Trophoblast cell (in vitro differentiated cells and primary cell): ENCODE measurements around the gene ZRSR2.
A peak's percentile ranks its signal among the peaks of the same experiment; 100 is the strongest.

Experiments
- DNase-seq, 2 donors: peaks; one replicate each; pipeline ENCODE4 v3.0.0-alpha.2; 2016
- H2AFZ ChIP-seq: 2 replicates; pipeline ENCODE4 v1.6.1; 2013; ENCODE audit warnings: low read length, moderate library complexity, mild to moderate bottlenecking; ENCODE audit not compliant: insufficient read depth, poor library complexity
- H2AK5ac ChIP-seq: 2 replicates; pipeline ENCODE4 v1.6.1; 2013; ENCODE audit warnings: mild to moderate bottlenecking, low read length
- H2BK120ac ChIP-seq: 2 replicates; pipeline ENCODE4 v1.6.1; 2013; ENCODE audit warnings: low read length, mild to moderate bottlenecking, moderate library complexity; ENCODE audit not compliant: insufficient read depth, poor library complexity
- H2BK12ac ChIP-seq: 2 replicates; pipeline ENCODE4 v1.6.1; 2013; ENCODE audit warnings: mild to moderate bottlenecking, low read length, moderate library complexity
- H2BK5ac ChIP-seq: 2 replicates; pipeline ENCODE4 v1.6.1; 2013; ENCODE audit warnings: low read length, low read depth, moderate library complexity, mild to moderate bottlenecking; ENCODE audit not compliant: poor library complexity
- H3K14ac ChIP-seq: 2 replicates; pipeline ENCODE4 v1.6.1; 2013; ENCODE audit warnings: mild to moderate bottlenecking, low read length
- H3K18ac ChIP-seq: 2 replicates; pipeline ENCODE4 v1.6.1; 2013; ENCODE audit warnings: mild to moderate bottlenecking, low read length
- H3K23ac ChIP-seq: 2 replicates; pipeline ENCODE4 v1.6.1; 2013; ENCODE audit warnings: low read length
- H3K27ac ChIP-seq: 2 replicates; pipeline ENCODE4 v1.5.1; 2013; ENCODE audit warnings: low read depth, mild to moderate bottlenecking, inconsistent platforms, low read length, moderate library complexity
- H3K27me3 ChIP-seq: 2 replicates; pipeline ENCODE4 v1.6.1; 2013; ENCODE audit warnings: inconsistent platforms, mild to moderate bottlenecking, low read length, moderate library complexity; ENCODE audit not compliant: insufficient read depth
- H3K36me3 ChIP-seq, 2 experiments: 1 replicate in 1 of 2; 2 replicates in 1 of 2; pipeline ENCODE4 v1.6.1; 2013; ENCODE audit warnings: low read length in 2 of 2, mild to moderate bottlenecking in 2 of 2, moderate library complexity in 1 of 2; ENCODE audit not compliant: insufficient read depth in 2 of 2, control insufficient read depth in 1 of 2
- H3K4ac ChIP-seq: 2 replicates; pipeline ENCODE4 v1.6.1; 2013; ENCODE audit warnings: low read depth, mild to moderate bottlenecking, low read length, moderate library complexity
- H3K4me1 ChIP-seq, 2 experiments: 1 replicate in 1 of 2; 2 replicates in 1 of 2; pipeline ENCODE4 v1.6.1; 2013; ENCODE audit warnings: low read length in 2 of 2, mild to moderate bottlenecking in 2 of 2, moderate library complexity in 1 of 2; ENCODE audit not compliant: insufficient read depth in 2 of 2, control insufficient read depth in 1 of 2
- H3K4me2 ChIP-seq: 2 replicates; pipeline ENCODE4 v1.6.1; 2013; ENCODE audit warnings: inconsistent platforms, mild to moderate bottlenecking, low read length, moderate library complexity
- H3K4me3 ChIP-seq: 2 replicates; pipeline ENCODE4 v1.5.1; 2013; ENCODE audit warnings: mild to moderate bottlenecking, low read depth, low read length, inconsistent platforms
- H3K79me1 ChIP-seq: one replicate; pipeline ENCODE4 v1.6.1; 2013; ENCODE audit warnings: low read length
- H3K79me2 ChIP-seq: 2 replicates; pipeline ENCODE4 v1.6.1; 2013; ENCODE audit warnings: low read length, mild to moderate bottlenecking; ENCODE audit not compliant: control insufficient read depth, insufficient read depth, poor library complexity
- H3K9ac ChIP-seq: 2 replicates; pipeline ENCODE4 v1.6.1; 2013; ENCODE audit warnings: mild to moderate bottlenecking, low read length
- H3K9me3 ChIP-seq: 2 replicates; pipeline ENCODE4 v1.6.1; 2013; ENCODE audit warnings: low read depth, mild to moderate bottlenecking, control low read depth, inconsistent platforms, low read length; ENCODE audit not compliant: insufficient read depth
- H4K12ac ChIP-seq: 2 replicates; pipeline ENCODE4 v1.6.1; 2013; ENCODE audit warnings: low read depth, mild to moderate bottlenecking, low read length, moderate library complexity
- H4K8ac ChIP-seq: 2 replicates; pipeline ENCODE4 v1.6.1; 2013; ENCODE audit warnings: low read depth, mild to moderate bottlenecking, low read length, moderate library complexity
- H4K91ac ChIP-seq: one replicate; pipeline ENCODE4 v1.6.1; 2013; ENCODE audit warnings: low read depth, mild to moderate bottlenecking, low read length, moderate library complexity
- WGBS: extraction: QIAGEN DNeasy Blood & Tissue Kit; methylation state at CpG from one replicate; pipeline ENCODE4 v1.1.7; 2013; ENCODE audit warnings: missing lambda C conversion rate; ENCODE audit not compliant: insufficient read length, insufficient coverage; ENCODE audit errors: extremely low coverage; 5-methylcytosine and 5-hydroxymethylcytosine counted together

Gene ZRSR2

DNA sequence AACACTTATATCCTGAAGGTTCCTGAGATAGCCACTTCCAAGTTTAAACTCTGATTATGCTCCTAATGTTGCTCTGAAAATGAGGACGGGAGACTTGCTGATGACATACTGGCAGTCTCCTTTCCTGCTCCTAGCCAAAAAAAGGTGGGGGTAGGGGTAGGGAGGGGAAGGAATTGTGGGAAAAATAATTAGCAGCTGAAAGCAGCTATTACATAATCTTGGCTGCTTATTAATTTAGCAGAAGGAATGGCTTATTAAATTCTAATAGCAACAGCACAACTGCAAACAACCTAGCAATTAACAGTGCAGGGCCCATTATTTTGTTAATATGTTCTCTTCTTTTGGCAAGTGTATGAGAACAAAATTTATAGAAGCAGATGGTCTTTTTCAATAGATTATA lies 66.4 kb downstream of the ZRSR2 start:
- H3K9ac ChIP-seq, result no peak overlapping the region
- no peak for DNase-seq
- no peak overlapping the region for H3K23ac ChIP-seq
- H2BK12ac ChIP-seq, result no peak overlapping the region
- no peak overlapping the region for H4K12ac ChIP-seq
- H4K8ac ChIP-seq, result no peak overlapping the region
- H3K79me1 ChIP-seq, result peaks cover 8% of the 10 kb centered on the region
- H3K18ac ChIP-seq, result no peak overlapping the region
- H3K9me3 ChIP-seq, result no peaks in the 10 kb centered on the region
- no peak overlapping the region for H3K4me2 ChIP-seq
- H4K91ac ChIP-seq, result no peak overlapping the region
- WGBS, result no CpG with 5 or more reads among the region's 1 CpG
- H3K79me2 ChIP-seq, result no peaks in the 10 kb centered on the region
- no peak overlapping the region for H3K27ac ChIP-seq
- H2BK5ac ChIP-seq, result no peak overlapping the region
- no peaks in the 10 kb centered on the region for H3K27me3 ChIP-seq
- no peak overlapping the region for H2AK5ac ChIP-seq
- no peak overlapping the region for H3K4me3 ChIP-seq
- no peak overlapping the region for H2AFZ ChIP-seq
- peaks cover 0 to 2% of the 10 kb centered on the region in 2 experiments for H3K4me1 ChIP-seq
- no peak overlapping the region for H3K4ac ChIP-seq
- H2BK120ac ChIP-seq, result no peak overlapping the region
- H3K36me3 ChIP-seq, result no peaks in the 10 kb centered on the region
- H3K14ac ChIP-seq, result no peak overlapping the region

- Histone ChIP-seq H3K9me3 (no peaks in the 10 kb centered on the region), H3K27ac (no peak overlapping the region), H3K4me1 (peaks cover 0 to 2% of the 10 kb centered on the region in 2 experiments), H3K9ac (no peak overlapping the region), H3K27me3 (no peaks in the 10 kb centered on the region), H3K4ac (no peak overlapping the region), H2BK12ac (no peak overlapping the region), H2AFZ (no peak overlapping the region), H3K4me3 (no peak overlapping the region), H2BK120ac (no peak overlapping the region), H4K91ac (no peak overlapping the region), H3K14ac (no peak overlapping the region), H3K79me2 (no peaks in the 10 kb centered on the region), H3K79me1 (peaks cover 8% of the 10 kb centered on the region), H3K23ac (no peak overlapping the region), H3K4me2 (no peak overlapping the region), H2AK5ac (no peak overlapping the region), H3K36me3 (no peaks in the 10 kb centered on the region), H4K12ac (no peak overlapping the region), H2BK5ac (no peak overlapping the region), H4K8ac (no peak overlapping the region), H3K18ac (no peak overlapping the region)
- no CpG with 5 or more reads among the region's 1 CpG for WGBS
- DNase-seq, result no peak
These were observed 67.8 kb downstream of the ZRSR2 start for GRCh38 chrX:15858051-15858450.

GRCh38 chrX:15860921-15861320 lies 70.6 kb downstream of the ZRSR2 start:
- DNase-seq, result peak in 1 of 2 donors; percentile 31
- Histone ChIP-seq H3K4me2 (no peak overlapping the region), H3K4ac (no peak overlapping the region), H3K79me1 (no peaks in the 10 kb centered on the region), H3K4me1 (no peaks in the 10 kb centered on the region), H3K18ac (no peak overlapping the region), H3K23ac (no peak overlapping the region), H4K91ac (no peak overlapping the region), H2AFZ (no peak overlapping the region), H3K79me2 (no peaks in the 10 kb centered on the region), H3K4me3 (no peak overlapping the region), H2BK12ac (no peak overlapping the region), H3K9me3 (no peaks in the 10 kb centered on the region), H2AK5ac (no peak overlapping the region), H3K27ac (no peak overlapping the region), H3K9ac (no peak overlapping the region), H2BK120ac (no peak overlapping the region), H3K27me3 (no peaks in the 10 kb centered on the region), H4K12ac (no peak overlapping the region), H4K8ac (no peak overlapping the region), H3K14ac (no peak overlapping the region), H2BK5ac (no peak overlapping the region), H3K36me3 (no peaks in the 10 kb centered on the region)
- no CpG with 5 or more reads among the region's 3 CpGs for WGBS

- WGBS, result no CpG with 5 or more reads among the region's 3 CpGs
- no peak overlapping the region for H4K12ac ChIP-seq
- H2AK5ac ChIP-seq, result no peak overlapping the region
- no peak overlapping the region for H3K23ac ChIP-seq
- H3K14ac ChIP-seq, result no peak overlapping the region
- no peak overlapping the region for H4K91ac ChIP-seq
- no peak overlapping the region for H2BK120ac ChIP-seq
- H3K4ac ChIP-seq, result no peak overlapping the region
- no peaks in the 10 kb centered on the region for H3K36me3 ChIP-seq
- DNase-seq, result no peak
- no peaks in the 10 kb centered on the region for H3K27me3 ChIP-seq
- H3K9me3 ChIP-seq, result no peaks in the 10 kb centered on the region
- no peak overlapping the region for H3K4me2 ChIP-seq
- no peak overlapping the region for H2BK5ac ChIP-seq
- H4K8ac ChIP-seq, result no peak overlapping the region
- no peak overlapping the region for H2BK12ac ChIP-seq
- H3K4me3 ChIP-seq, result no peak overlapping the region
- H3K79me1 ChIP-seq, result no peaks in the 10 kb centered on the region
- no peaks in the 10 kb centered on the region for H3K79me2 ChIP-seq
- no peaks in the 10 kb centered on the region for H3K4me1 ChIP-seq
- no peak overlapping the region for H2AFZ ChIP-seq
- H3K9ac ChIP-seq, result no peak overlapping the region
- no peak overlapping the region for H3K27ac ChIP-seq
- H3K18ac ChIP-seq, result no peak overlapping the region
These were observed 73.7 kb downstream of the ZRSR2 start for GRCh38 chrX:15864023-15864422.
